Caki2 (cell line): ENCODE data around the gene NXPH4. TPM values are rescaled to one million over a fixed set of nuclear protein-coding genes. Genes with fewer than 3 reads are reported as not detected.

Experiments
- DNase-seq: peaks from one replicate; pipeline ENCODE4 v3.0.0-alpha.2; 2015; ENCODE audit warnings: low read depth
- in situ Hi-C: cut with HindIII; loops from 2 replicates; pipeline ENCODE4 v1.10.0; 2016; ENCODE audit warnings: low sequenced_read_pairs, low pct_unique_long_range_greater_than_20kb, mixed read lengths
- total RNA-seq: library from RNA; depleted of rRNA; stranded (reverse); fragments of >200 nt; shearing (Covaris generic); gene quantifications from 2 replicates; pipeline ENCODE4 v1.2.3, GENCODE V29; 2014; ENCODE audit warnings: low replicate concordance

The NXPH4 gene
- total RNA-seq, 1 experiment from 2014 or later, result 0.54 TPM

- in situ Hi-C loops, result no loop called here
Measured at GRCh38 chr12:57248934-57249742, 32.5 kb downstream of the NXPH4 start.

GRCh38 chr12:57250541-57250940, 33.9 kb downstream of the NXPH4 start:
- in situ Hi-C loops, result no loop called here
- DNase-seq, result no peak

More at GRCh38 chr12:57248934-57249742, 32.5 kb downstream of the NXPH4 start:
- no peak for DNase-seq

GRCh38 chr12:57250956-57251355, 34.4 kb downstream of the NXPH4 start, which contains the start of gene STAC3:
Gene STAC3 (minus strand): TSS chr12:57251187. CDS start chr12:57249636, 1,551 bp downstream.
- DNase-seq, result no peak
- in situ Hi-C loops, result no loop called here

GRCh38 chr12:57254506-57255280, 38.1 kb downstream of the NXPH4 start:
- in situ Hi-C loops, result no loop called here
- no peak for DNase-seq

- in situ Hi-C loops, result no loop called here
- no peak for DNase-seq
Measured at GRCh38 chr12:57255916-57256315, 39.3 kb downstream of the NXPH4 start.

GRCh38 chr12:57258977-57259970, 42.7 kb downstream of the NXPH4 start:
- in situ Hi-C loops, result no loop called here
- no peak for DNase-seq

- in situ Hi-C loops, result no loop called here
- DNase-seq, result no peak
Measured at GRCh38 chr12:57260366-57260765, 43.8 kb downstream of the NXPH4 start.

GRCh38 chr12:57261428-57261865, 44.9 kb downstream of the NXPH4 start:
- no peak for DNase-seq
- in situ Hi-C loops, result no loop called here

GRCh38 chr12:57262126-57262822, 45.7 kb downstream of the NXPH4 start:
- in situ Hi-C loops, result no loop called here
- no peak for DNase-seq

- no peak for DNase-seq
- in situ Hi-C loops, result no loop called here
Measured at GRCh38 chr12:57263096-57263495, 46.5 kb downstream of the NXPH4 start.

- DNase-seq, result no peak
- in situ Hi-C loops, result no loop called here
Measured at GRCh38 chr12:57266681-57267080, 50.1 kb downstream of the NXPH4 start.

GRCh38 chr12:57268264-57268663, 51.7 kb downstream of the NXPH4 start:
- peak; percentile 44 for DNase-seq
- in situ Hi-C loops, result no loop called here

- peak; percentile 14 for DNase-seq
- in situ Hi-C loops, result no loop called here
Measured at GRCh38 chr12:57270966-57271470, 54.4 kb downstream of the NXPH4 start.

GRCh38 chr12:57272337-57273151, 56.0 kb downstream of the NXPH4 start:
- in situ Hi-C loops, result no loop called here
- DNase-seq, result no peak

- in situ Hi-C loops, result no loop called here
- DNase-seq, result no peak
Measured at GRCh38 chr12:57273516-57273915, 56.9 kb downstream of the NXPH4 start.
